Calu3 (cell line): ENCODE results near the gene SIGLEC8. TPM values are rescaled to one million over a fixed set of nuclear protein-coding genes. Genes with fewer than 3 reads are reported as not detected.
"Not testable (repeated sequence)": the region's sequence is repeated elsewhere in the genome, so short reads cannot be mapped to it uniquely, and the experiment has no call there.

Source experiments
- BruUV-seq: library from RNA; stranded (reverse); fragments of 400-500 nt; replicated peaks from 2 replicates; lab custom pipeline; 2021; lab: Mats Ljungman, UMichigan
- CTCF ChIA-PET: fragments of 300-600 bp; sonication (Branson Sonifier 250); formaldehyde crosslinking; loops from one replicate; lab custom pipeline; 2022; ENCODE audit warnings: antibody characterized with exemption; lab: Charles Lee
- DNase-seq: peaks from one replicate; pipeline ENCODE4 v3.0.0; 2022
- H3K27ac Mint-ChIP-seq: one replicate; pipeline ENCODE4 v1.8.0; 2022; ENCODE audit warnings: mixed read lengths; ENCODE audit not compliant: unreplicated experiment
- H3K27me3 Mint-ChIP-seq: one replicate; pipeline ENCODE4 v1.8.0; 2022; ENCODE audit warnings: mixed read lengths; ENCODE audit not compliant: unreplicated experiment
- H3K36me3 Mint-ChIP-seq: one replicate; pipeline ENCODE4 v1.8.0; 2022; ENCODE audit warnings: mild to moderate bottlenecking, moderate library complexity, mixed read lengths; ENCODE audit not compliant: insufficient read depth, unreplicated experiment
- H3K4me1 Mint-ChIP-seq: one replicate; pipeline ENCODE4 v1.8.0; 2022; ENCODE audit warnings: mild to moderate bottlenecking, low read depth, mixed read lengths; ENCODE audit not compliant: unreplicated experiment
- H3K4me3 Mint-ChIP-seq: one replicate; pipeline ENCODE4 v1.8.0; 2022; ENCODE audit warnings: mild to moderate bottlenecking, low read depth, moderate library complexity, mixed read lengths; ENCODE audit not compliant: unreplicated experiment
- H3K9me3 Mint-ChIP-seq: one replicate; pipeline ENCODE4 v1.8.0; 2022; ENCODE audit warnings: low read depth, mixed read lengths; ENCODE audit not compliant: unreplicated experiment
- CTCF ChIP-seq: fragments of 200-600 bp; IDR thresholded peaks from one replicate; pipeline ENCODE4 v1.8.0; 2022; ENCODE audit warnings: antibody characterized with exemption; ENCODE audit not compliant: unreplicated experiment
- intact Hi-C: fragments of 100-400 bp; cut with micrococcal nuclease; formaldehyde crosslinking; loops from one replicate; pipeline ENCODE4 v1.10.0; 2022; ENCODE audit not compliant: unreplicated experiment
- total RNA-seq: library from RNA; stranded (reverse); gene quantifications from 2 replicates; pipeline ENCODE4 v1.2.3, GENCODE V29; 2022

SIGLEC8 gene
- total RNA-seq, 1 experiment from 2014 or later: not detected

GRCh38 chr19:51469162-51469561 is 10.9 kb upstream of the SIGLEC8 start:
- H3K27me3 Mint-ChIP-seq: peaks cover 39% of the 10 kb centered on the region
- H3K4me3 Mint-ChIP-seq: no peak overlapping the region
- peaks cover 18% of the 10 kb centered on the region for H3K4me1 Mint-ChIP-seq
- no peak for DNase-seq
- no TSS peak for BruUV-seq
- intact Hi-C loops: no loop called here
- CTCF ChIA-PET: no interaction called here
- no peaks in the 10 kb centered on the region for H3K36me3 Mint-ChIP-seq
- no peak overlapping the region for H3K27ac Mint-ChIP-seq
- no peaks in the 10 kb centered on the region for H3K9me3 Mint-ChIP-seq
- TF ChIP-seq CTCF: no peak

GRCh38 chr19:51468545-51468920 is 10.3 kb upstream of the SIGLEC8 start:
- Mint-ChIP-seq H3K36me3 (no peaks in the 10 kb centered on the region), H3K27ac (no peak overlapping the region), H3K4me1 (peaks cover 13% of the 10 kb centered on the region), H3K4me3 (no peak overlapping the region), H3K9me3 (no peaks in the 10 kb centered on the region), H3K27me3 (peaks cover 39% of the 10 kb centered on the region)
- no peak for DNase-seq
- intact Hi-C loops: no loop called here
- CTCF ChIA-PET: no interaction called here
- no TSS peak for BruUV-seq
- no peak for TF ChIP-seq CTCF

GRCh38 chr19:51467864-51468544 is 9.8 kb upstream of the SIGLEC8 start:
- no peak for TF ChIP-seq CTCF
- Mint-ChIP-seq H3K4me1 (peaks cover 8% of the 10 kb centered on the region), H3K4me3 (no peak overlapping the region), H3K36me3 (no peaks in the 10 kb centered on the region), H3K9me3 (no peaks in the 10 kb centered on the region), H3K27me3 (peaks cover 39% of the 10 kb centered on the region), H3K27ac (no peak overlapping the region)
- BruUV-seq: no TSS peak
- no peak for DNase-seq
- intact Hi-C loops: no loop called here
- CTCF ChIA-PET: no interaction called here

- CTCF ChIA-PET: no interaction called here
- H3K9me3 Mint-ChIP-seq: no peaks in the 10 kb centered on the region
- BruUV-seq: no TSS peak
These were observed 8.5 kb upstream of the SIGLEC8 start for GRCh38 chr19:51466723-51467122.

GRCh38 chr19:51463976-51464581 is 5.8 kb upstream of the SIGLEC8 start:
- DNase-seq, H3K4me3 Mint-ChIP-seq, intact Hi-C loops, CTCF ChIA-PET, H3K36me3 Mint-ChIP-seq, H3K9me3 Mint-ChIP-seq, H3K4me1 Mint-ChIP-seq, BruUV-seq, H3K27ac Mint-ChIP-seq: not testable (repeated sequence)
- H3K27me3 Mint-ChIP-seq: peaks cover 69% of the 10 kb centered on the region

More at GRCh38 chr19:51466723-51467122, 8.5 kb upstream of the SIGLEC8 start:
- no peak for TF ChIP-seq CTCF
- intact Hi-C loops: no loop called here
- peaks cover 42% of the 10 kb centered on the region for H3K27me3 Mint-ChIP-seq
- no peaks in the 10 kb centered on the region for H3K4me1 Mint-ChIP-seq
- no peak overlapping the region for H3K4me3 Mint-ChIP-seq
- no peak for DNase-seq
- H3K27ac Mint-ChIP-seq: no peak overlapping the region
- H3K36me3 Mint-ChIP-seq: no peaks in the 10 kb centered on the region
